Measurements from ENCODE around the gene MOB3B.

Gene MOB3B

GRCh38 chr9:27336829-27337228 is 192.8 kb downstream of the MOB3B start:
- TF ChIP-seq, protein P1, sequence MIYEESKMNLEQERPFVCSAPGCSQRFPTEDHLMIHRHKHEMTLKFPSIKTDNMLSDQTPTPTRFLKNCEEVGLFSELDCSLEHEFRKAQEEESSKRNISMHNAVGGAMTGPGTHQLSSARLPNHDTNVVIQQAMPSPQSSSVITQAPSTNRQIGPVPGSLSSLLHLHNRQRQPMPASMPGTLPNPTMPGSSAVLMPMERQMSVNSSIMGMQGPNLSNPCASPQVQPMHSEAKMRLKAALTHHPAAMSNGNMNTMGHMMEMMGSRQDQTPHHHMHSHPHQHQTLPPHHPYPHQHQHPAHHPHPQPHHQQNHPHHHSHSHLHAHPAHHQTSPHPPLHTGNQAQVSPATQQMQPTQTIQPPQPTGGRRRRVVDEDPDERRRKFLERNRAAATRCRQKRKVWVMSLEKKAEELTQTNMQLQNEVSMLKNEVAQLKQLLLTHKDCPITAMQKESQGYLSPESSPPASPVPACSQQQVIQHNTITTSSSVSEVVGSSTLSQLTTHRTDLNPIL (CRISPR knock-in tag; IDR thresholded peaks at IDR 0.05; ENCODE audit: low read depth) = no peak
- TF ChIP-seq, protein P2, sequence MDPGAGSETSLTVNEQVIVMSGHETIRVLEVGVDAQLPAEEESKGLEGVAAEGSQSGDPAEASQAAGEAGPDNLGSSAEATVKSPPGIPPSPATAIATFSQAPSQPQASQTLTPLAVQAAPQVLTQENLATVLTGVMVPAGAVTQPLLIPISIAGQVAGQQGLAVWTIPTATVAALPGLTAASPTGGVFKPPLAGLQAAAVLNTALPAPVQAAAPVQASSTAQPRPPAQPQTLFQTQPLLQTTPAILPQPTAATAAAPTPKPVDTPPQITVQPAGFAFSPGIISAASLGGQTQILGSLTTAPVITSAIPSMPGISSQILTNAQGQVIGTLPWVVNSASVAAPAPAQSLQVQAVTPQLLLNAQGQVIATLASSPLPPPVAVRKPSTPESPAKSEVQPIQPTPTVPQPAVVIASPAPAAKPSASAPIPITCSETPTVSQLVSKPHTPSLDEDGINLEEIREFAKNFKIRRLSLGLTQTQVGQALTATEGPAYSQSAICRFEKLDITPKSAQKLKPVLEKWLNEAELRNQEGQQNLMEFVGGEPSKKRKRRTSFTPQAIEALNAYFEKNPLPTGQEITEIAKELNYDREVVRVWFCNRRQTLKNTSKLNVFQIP (CRISPR knock-in tag; IDR thresholded peaks at IDR 0.05; ENCODE audit: borderline replicate concordance, low read depth) = no peak
- TF ChIP-seq CSRNP3 (CRISPR knock-in tag; IDR thresholded peaks at IDR 0.05) (no peak), ZFP30 (CRISPR knock-in tag; IDR thresholded peaks at IDR 0.05) (no peak), ZC3H10 (CRISPR knock-in tag; IDR thresholded peaks at IDR 0.05) (no peak), TCF4 (CRISPR knock-in tag; IDR thresholded peaks at IDR 0.05; ENCODE audit: borderline replicate concordance) (no peak), BACH2 (CRISPR knock-in tag; IDR thresholded peaks at IDR 0.05; ENCODE audit: borderline replicate concordance) (no peak), ESRRG (CRISPR knock-in tag; IDR thresholded peaks at IDR 0.05) (no peak), ZNF70 (CRISPR knock-in tag; IDR thresholded peaks at IDR 0.05) (no peak), PATZ1 (CRISPR knock-in tag; IDR thresholded peaks at IDR 0.05; ENCODE audit: borderline replicate concordance) (no peak), SNAI2 (CRISPR knock-in tag; IDR thresholded peaks at IDR 0.05) (no peak), RARB (CRISPR knock-in tag; IDR thresholded peaks at IDR 0.05) (no peak), ISL1 (CRISPR knock-in tag; IDR thresholded peaks at IDR 0.05) (no peak), GLIS3 (CRISPR knock-in tag; IDR thresholded peaks at IDR 0.05) (no peak)
- TF ChIP-seq, protein P3, sequence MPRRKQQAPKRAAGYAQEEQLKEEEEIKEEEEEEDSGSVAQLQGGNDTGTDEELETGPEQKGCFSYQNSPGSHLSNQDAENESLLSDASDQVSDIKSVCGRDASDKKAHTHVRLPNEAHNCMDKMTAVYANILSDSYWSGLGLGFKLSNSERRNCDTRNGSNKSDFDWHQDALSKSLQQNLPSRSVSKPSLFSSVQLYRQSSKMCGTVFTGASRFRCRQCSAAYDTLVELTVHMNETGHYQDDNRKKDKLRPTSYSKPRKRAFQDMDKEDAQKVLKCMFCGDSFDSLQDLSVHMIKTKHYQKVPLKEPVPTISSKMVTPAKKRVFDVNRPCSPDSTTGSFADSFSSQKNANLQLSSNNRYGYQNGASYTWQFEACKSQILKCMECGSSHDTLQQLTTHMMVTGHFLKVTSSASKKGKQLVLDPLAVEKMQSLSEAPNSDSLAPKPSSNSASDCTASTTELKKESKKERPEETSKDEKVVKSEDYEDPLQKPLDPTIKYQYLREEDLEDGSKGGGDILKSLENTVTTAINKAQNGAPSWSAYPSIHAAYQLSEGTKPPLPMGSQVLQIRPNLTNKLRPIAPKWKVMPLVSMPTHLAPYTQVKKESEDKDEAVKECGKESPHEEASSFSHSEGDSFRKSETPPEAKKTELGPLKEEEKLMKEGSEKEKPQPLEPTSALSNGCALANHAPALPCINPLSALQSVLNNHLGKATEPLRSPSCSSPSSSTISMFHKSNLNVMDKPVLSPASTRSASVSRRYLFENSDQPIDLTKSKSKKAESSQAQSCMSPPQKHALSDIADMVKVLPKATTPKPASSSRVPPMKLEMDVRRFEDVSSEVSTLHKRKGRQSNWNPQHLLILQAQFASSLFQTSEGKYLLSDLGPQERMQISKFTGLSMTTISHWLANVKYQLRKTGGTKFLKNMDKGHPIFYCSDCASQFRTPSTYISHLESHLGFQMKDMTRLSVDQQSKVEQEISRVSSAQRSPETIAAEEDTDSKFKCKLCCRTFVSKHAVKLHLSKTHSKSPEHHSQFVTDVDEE (CRISPR knock-in tag; IDR thresholded peaks at IDR 0.05) = no peak
- no peak for ATAC-seq

- ATAC-seq = no peak
- TF ChIP-seq ESRRG (CRISPR knock-in tag; IDR thresholded peaks at IDR 0.05) = no peak
- no peak for TF ChIP-seq ARNTL (CRISPR knock-in tag; IDR thresholded peaks at IDR 0.05; ENCODE audit: borderline replicate concordance, low read depth)
- TF ChIP-seq ZNF8 (CRISPR knock-in tag; IDR thresholded peaks at IDR 0.05) = no peak
- no peak for TF ChIP-seq TOX (CRISPR knock-in tag; IDR thresholded peaks at IDR 0.05; ENCODE audit: borderline replicate concordance)
- no peak for TF ChIP-seq ZFP3 (CRISPR knock-in tag; IDR thresholded peaks at IDR 0.05)
- no peak for TF ChIP-seq CSRNP3 (CRISPR knock-in tag; IDR thresholded peaks at IDR 0.05)
- TF ChIP-seq, protein P3 (CRISPR knock-in tag; IDR thresholded peaks at IDR 0.05) = no peak
- TF ChIP-seq GLIS3 (CRISPR knock-in tag; IDR thresholded peaks at IDR 0.05) = no peak
- TF ChIP-seq ISL1 (CRISPR knock-in tag; IDR thresholded peaks at IDR 0.05) = no peak
- no peak for TF ChIP-seq ZFP30 (CRISPR knock-in tag; IDR thresholded peaks at IDR 0.05)
- no peak for TF ChIP-seq TCF4 (CRISPR knock-in tag; IDR thresholded peaks at IDR 0.05; ENCODE audit: borderline replicate concordance)
- no peak for TF ChIP-seq OSR1 (CRISPR knock-in tag; IDR thresholded peaks at IDR 0.05)
- TF ChIP-seq SNAI2 (CRISPR knock-in tag; IDR thresholded peaks at IDR 0.05) = no peak
- TF ChIP-seq ZNF70 (CRISPR knock-in tag; IDR thresholded peaks at IDR 0.05) = no peak
- no peak for TF ChIP-seq PATZ1 (CRISPR knock-in tag; IDR thresholded peaks at IDR 0.05; ENCODE audit: borderline replicate concordance)
- TF ChIP-seq, protein P2 (CRISPR knock-in tag; IDR thresholded peaks at IDR 0.05; ENCODE audit: borderline replicate concordance, low read depth) = no peak
Observed at GRCh38 chr9:27336126-27336525, 193.5 kb downstream of the MOB3B start.

Measured in SK-N-SH treated with all-trans-retinoic acid at 6 μM for 48 hours (cell line).